ENCODE results near the gene SACM1L. TPM values are rescaled to one million over a fixed set of nuclear protein-coding genes. Genes with fewer than 3 reads are reported as not detected.

SACM1L gene
- total RNA-seq, 1 experiment from 2014 or later = 51.0 TPM

DNA sequence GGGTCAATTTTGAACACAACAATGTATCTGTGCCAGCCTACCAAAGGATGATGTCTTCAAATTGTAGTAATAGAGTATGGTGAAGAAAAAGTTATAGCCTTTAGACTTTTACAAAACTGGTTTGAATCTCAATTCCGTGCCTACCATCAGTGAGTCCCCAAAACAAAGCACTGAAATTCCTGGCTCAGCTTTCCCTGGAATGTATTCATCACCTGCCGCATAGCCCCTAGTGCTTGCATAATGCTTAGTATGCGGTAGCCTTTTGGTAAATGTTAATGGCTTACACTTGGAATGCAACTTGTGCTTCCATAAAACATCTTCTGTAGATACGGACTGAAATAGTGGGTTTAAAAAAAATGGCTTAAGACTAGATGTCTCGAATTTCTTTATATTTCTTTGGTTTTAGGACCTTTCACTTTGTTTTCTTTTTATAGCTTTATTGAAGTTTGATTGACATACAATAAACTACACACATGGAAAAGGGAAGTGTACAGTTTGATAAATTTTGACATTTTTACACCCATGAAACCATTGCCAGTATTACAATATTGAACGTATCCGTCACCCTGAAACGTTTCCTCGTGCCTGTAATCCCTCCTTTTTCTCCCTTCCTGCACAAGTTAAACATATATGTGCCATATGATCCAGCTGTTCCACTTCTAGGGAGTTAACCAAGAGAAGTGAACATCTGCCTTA, 12.1 kb downstream of the SACM1L start:
- H3K27me3 ChIP-seq (replicated peaks; ENCODE audit: control insufficient read depth, insufficient read depth, low read length) = no peaks in the 10 kb centered on the region
- no peak overlapping the region for H3K4me3 Mint-ChIP-seq (ENCODE audit: unreplicated experiment)
- H3K27me3 Mint-ChIP-seq (ENCODE audit: insufficient read depth, unreplicated experiment) = no peaks in the 10 kb centered on the region
- no peaks in the 10 kb centered on the region for H3K9me3 ChIP-seq
- intact Hi-C loops (cut with micrococcal nuclease; ENCODE audit: unreplicated experiment) = no loop called here
- ChIA-PET CTCF (no interaction called here), POLR2A (no interaction called here)
- peaks cover 16% of the 10 kb centered on the region for H3K36me3 Mint-ChIP-seq (ENCODE audit: insufficient read depth, unreplicated experiment)
- no peaks in the 10 kb centered on the region for H3K4me1 ChIP-seq
- H3K36me3 ChIP-seq (ENCODE audit: control insufficient read depth, insufficient read depth, low read length) = no peaks in the 10 kb centered on the region
- no peak overlapping the region for H3K27ac Mint-ChIP-seq (ENCODE audit: unreplicated experiment)
- TF ChIP-seq, protein P1, sequence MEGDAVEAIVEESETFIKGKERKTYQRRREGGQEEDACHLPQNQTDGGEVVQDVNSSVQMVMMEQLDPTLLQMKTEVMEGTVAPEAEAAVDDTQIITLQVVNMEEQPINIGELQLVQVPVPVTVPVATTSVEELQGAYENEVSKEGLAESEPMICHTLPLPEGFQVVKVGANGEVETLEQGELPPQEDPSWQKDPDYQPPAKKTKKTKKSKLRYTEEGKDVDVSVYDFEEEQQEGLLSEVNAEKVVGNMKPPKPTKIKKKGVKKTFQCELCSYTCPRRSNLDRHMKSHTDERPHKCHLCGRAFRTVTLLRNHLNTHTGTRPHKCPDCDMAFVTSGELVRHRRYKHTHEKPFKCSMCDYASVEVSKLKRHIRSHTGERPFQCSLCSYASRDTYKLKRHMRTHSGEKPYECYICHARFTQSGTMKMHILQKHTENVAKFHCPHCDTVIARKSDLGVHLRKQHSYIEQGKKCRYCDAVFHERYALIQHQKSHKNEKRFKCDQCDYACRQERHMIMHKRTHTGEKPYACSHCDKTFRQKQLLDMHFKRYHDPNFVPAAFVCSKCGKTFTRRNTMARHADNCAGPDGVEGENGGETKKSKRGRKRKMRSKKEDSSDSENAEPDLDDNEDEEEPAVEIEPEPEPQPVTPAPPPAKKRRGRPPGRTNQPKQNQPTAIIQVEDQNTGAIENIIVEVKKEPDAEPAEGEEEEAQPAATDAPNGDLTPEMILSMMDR (IDR thresholded peaks at IDR 0.05; ENCODE audit: insufficient read depth in 1 of 2, low read depth in 1 of 2, low read length in 1 of 2, severe bottlenecking in 1 of 2, unreplicated experiment in 1 of 2) = no peak
- peak in 1 of 2 experiments; percentile 22 for DNase-seq
- no peaks in the 10 kb centered on the region for H3K9me3 Mint-ChIP-seq (ENCODE audit: unreplicated experiment)
- H3K4me3 ChIP-seq (ENCODE audit: low read depth, low read length) = no peak overlapping the region
- no TSS peak for BruUV-seq (replicated peaks)
- peaks cover 7% of the 10 kb centered on the region for H3K4me1 Mint-ChIP-seq (ENCODE audit: low read depth, unreplicated experiment)

DNA sequence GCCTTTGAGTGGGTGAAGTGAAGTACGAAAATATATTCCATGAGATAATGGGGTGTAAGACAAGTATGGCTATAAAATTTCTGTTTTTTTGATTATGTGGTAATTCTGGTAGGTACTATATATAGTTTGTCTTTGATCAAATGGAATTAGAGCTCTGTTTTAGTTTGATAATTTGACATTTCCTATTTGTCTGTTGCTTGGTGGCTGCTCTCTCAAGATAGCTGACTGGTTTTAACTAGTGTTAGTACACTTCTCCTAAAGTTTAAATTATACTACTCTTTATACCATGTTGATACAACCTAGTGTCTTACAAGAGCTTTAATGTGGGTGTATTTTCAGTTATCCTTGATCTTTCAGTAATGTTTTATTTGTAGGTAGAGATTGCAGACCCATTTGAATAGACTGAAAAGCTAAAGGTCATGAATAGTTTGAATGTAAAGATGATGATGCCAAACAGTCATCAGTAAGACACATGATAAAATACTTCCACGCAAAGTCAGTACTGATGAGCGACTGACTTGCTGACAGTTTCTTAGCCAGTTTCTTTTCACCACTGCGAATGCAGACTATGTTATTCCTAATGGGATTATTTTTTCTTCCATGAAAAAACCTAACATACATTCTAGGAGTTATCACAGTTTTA, 15.2 kb downstream of the SACM1L start:
- Histone ChIP-seq H3K36me3 (ENCODE audit: control insufficient read depth, insufficient read depth, low read length) (no peaks in the 10 kb centered on the region), H3K4me3 (ENCODE audit: low read depth, low read length) (no peak overlapping the region), H3K27me3 (replicated peaks; ENCODE audit: control insufficient read depth, insufficient read depth, low read length) (no peaks in the 10 kb centered on the region), H3K4me1 (peaks cover 8% of the 10 kb centered on the region; the same call in 1 of the 2 replicates), H3K9me3 (no peaks in the 10 kb centered on the region)
- H3K4me3 Mint-ChIP-seq (ENCODE audit: unreplicated experiment) = no peak overlapping the region
- peaks cover 25% of the 10 kb centered on the region for H3K36me3 Mint-ChIP-seq (ENCODE audit: insufficient read depth, unreplicated experiment)
- H3K4me1 Mint-ChIP-seq (ENCODE audit: low read depth, unreplicated experiment) = peaks cover 7% of the 10 kb centered on the region
- no peak overlapping the region for H3K27ac Mint-ChIP-seq (ENCODE audit: unreplicated experiment)
- intact Hi-C loops (cut with micrococcal nuclease; ENCODE audit: unreplicated experiment) = no loop called here
- no TSS peak for BruUV-seq (replicated peaks)
- CTCF ChIA-PET = interaction anchor here (1.4 kb wide), 1 partner anchor 14 kb away, joined by 5 read pairs; no protein-coding TSS in a partner anchor
- TF ChIP-seq, protein P1 (IDR thresholded peaks at IDR 0.05; ENCODE audit: insufficient read depth in 1 of 2, low read depth in 1 of 2, low read length in 1 of 2, severe bottlenecking in 1 of 2, unreplicated experiment in 1 of 2) = no peak
- POLR2A ChIA-PET = interaction anchor here (1.0 kb wide), 1 partner anchor 15 kb away, joined by 4 read pairs; the partner anchor contains the start of gene SACM1L
- H3K27me3 Mint-ChIP-seq (ENCODE audit: insufficient read depth, unreplicated experiment) = no peaks in the 10 kb centered on the region
- no peak for DNase-seq
- H3K9me3 Mint-ChIP-seq (ENCODE audit: unreplicated experiment) = no peaks in the 10 kb centered on the region

DNA sequence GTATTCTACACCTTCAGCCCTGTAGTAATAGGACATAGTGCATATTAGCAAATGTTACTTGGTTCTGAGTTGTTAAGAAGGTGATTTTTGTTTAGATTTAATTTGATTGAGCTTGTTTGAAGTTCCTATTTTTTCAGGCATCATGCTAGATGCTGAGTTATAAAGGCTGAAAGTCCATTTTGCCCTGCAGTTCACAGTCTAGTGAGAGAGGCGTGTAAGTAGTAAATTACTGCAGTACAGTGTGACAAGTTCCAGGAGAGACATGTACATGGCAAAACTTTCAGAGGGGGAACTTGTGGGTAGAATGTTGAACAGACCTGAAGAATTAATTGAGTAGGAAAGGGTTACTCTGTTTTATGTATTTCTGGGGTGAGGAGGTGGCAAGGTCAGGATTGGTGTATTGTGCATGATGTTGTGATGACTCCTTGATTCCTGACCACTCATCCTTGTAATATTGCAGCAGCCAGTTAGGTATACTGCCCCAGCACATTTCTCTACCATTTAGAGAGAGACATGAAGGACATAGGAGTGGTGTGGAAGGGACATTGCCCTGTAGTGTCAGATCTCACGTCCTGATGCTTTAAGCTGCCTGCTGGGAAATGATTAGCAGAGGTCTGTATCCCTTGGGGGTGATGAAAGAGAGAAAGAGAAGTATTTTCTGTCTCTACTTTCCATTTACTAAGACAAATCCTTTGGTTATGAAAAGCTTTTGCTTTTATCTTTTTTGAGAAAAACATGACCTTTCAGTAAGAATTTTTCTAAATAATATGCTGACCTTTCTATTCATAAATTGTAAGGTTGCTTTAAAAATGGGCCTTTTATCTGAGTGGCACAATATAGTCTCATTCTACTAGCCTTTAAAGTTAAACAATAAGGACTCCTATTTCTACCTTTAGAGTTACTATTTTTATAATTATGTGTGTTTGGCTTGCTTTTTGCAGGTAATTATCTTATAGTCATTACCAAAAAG, 16.9 kb downstream of the SACM1L start:
- POLR2A ChIA-PET = no interaction called here
- Histone ChIP-seq H3K9me3 (no peaks in the 10 kb centered on the region), H3K27me3 (replicated peaks; ENCODE audit: control insufficient read depth, insufficient read depth, low read length) (no peaks in the 10 kb centered on the region), H3K4me1 (peaks cover 8% of the 10 kb centered on the region; the same call in 1 of the 2 replicates), H3K36me3 (ENCODE audit: control insufficient read depth, insufficient read depth, low read length) (no peaks in the 10 kb centered on the region), H3K4me3 (ENCODE audit: low read depth, low read length) (no peak overlapping the region)
- H3K27me3 Mint-ChIP-seq (ENCODE audit: insufficient read depth, unreplicated experiment) = no peaks in the 10 kb centered on the region
- H3K27ac Mint-ChIP-seq (ENCODE audit: unreplicated experiment) = no peak overlapping the region
- no peak overlapping the region for H3K4me3 Mint-ChIP-seq (ENCODE audit: unreplicated experiment)
- TF ChIP-seq, protein P1 (IDR thresholded peaks at IDR 0.05; ENCODE audit: insufficient read depth in 1 of 2, low read depth in 1 of 2, low read length in 1 of 2, severe bottlenecking in 1 of 2, unreplicated experiment in 1 of 2) = no peak
- DNase-seq = no peak
- H3K9me3 Mint-ChIP-seq (ENCODE audit: unreplicated experiment) = no peaks in the 10 kb centered on the region
- peaks cover 7% of the 10 kb centered on the region for H3K4me1 Mint-ChIP-seq (ENCODE audit: low read depth, unreplicated experiment)
- CTCF ChIA-PET = no interaction called here
- intact Hi-C loops (cut with micrococcal nuclease; ENCODE audit: unreplicated experiment) = no loop called here
- peaks cover 33% of the 10 kb centered on the region for H3K36me3 Mint-ChIP-seq (ENCODE audit: insufficient read depth, unreplicated experiment)
- no TSS peak for BruUV-seq (replicated peaks)

All from Caco-2 (cell line).